ENCODE data around the gene ARFGAP1. TPM values are rescaled to one million over a fixed set of nuclear protein-coding genes. Genes with fewer than 3 reads are reported as not detected.
"Not testable (repeated sequence)": the region's sequence is repeated elsewhere in the genome, so short reads cannot be mapped to it uniquely, and the experiment has no call there.

ARFGAP1 gene
- total RNA-seq, 1 donor from 2014 or later, result 28.1 TPM

- DNase-seq, result no peak
Observed at GRCh38 chr20:63292904-63293303, 20.3 kb downstream of the ARFGAP1 start, which contains the start of gene COL20A1. COL20A1 (plus strand) TSS chr20:63293186; CDS start chr20:63295108, 1,922 bp downstream.

- DNase-seq, result no peak
Observed at GRCh38 chr20:63293456-63293855, 20.8 kb downstream of the ARFGAP1 start.

DNA sequence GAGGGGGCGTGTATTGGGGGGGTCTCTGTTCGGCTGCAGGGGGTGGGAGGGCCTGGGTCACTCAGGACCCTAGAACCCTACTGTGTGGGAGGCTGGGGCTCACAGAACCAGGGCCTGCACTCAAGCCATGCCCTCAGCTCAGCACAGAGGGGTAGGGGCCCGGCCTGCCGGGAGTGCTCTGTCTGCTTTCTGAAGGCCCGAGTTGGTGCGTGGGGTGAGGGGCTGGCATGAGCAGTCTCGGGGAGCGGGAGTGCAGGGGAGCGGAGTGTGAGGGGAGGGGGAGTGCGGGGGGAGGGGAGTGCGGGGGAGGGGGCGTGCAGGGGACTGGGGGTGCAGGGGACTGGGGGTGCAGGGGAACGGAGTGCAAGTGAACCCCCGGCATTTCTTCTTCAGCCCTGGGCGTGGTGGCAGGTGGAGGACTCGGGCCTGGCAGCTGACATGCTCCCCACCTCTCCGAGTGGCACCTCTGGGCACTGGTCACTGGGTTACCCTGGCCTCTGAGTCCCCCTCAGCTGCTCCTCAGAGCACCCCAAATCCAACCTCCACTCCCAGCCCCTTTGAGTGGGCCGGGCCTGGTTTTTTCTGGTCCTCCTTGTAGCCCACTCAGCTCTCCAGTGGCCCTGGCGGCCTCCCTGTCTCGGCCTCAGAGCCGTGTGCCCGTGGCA lies 21.4 kb downstream of the ARFGAP1 start:
- DNase-seq, result no peak

DNA sequence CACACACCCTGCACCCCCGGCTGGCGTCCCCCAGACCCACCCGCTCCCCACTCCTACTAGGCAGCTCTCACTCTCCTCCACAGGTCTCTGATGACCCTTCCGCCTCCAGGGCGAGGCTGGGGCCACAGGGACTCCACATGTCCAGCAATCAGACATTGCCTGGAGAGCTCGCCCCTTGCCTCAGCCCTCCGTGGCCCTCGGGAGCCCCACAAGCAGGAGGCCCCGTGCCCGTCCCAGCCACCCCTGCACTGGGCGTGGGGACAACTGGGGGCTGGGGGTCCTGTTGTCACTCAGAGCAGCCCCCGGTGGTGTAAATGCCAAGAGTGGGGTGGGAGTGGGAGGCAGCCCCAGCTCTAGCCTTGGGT lies 21.9 kb downstream of the ARFGAP1 start:
- no peak for DNase-seq

GRCh38 chr20:63295018-63295417 lies 22.4 kb downstream of the ARFGAP1 start:
- DNase-seq, result no peak

DNA sequence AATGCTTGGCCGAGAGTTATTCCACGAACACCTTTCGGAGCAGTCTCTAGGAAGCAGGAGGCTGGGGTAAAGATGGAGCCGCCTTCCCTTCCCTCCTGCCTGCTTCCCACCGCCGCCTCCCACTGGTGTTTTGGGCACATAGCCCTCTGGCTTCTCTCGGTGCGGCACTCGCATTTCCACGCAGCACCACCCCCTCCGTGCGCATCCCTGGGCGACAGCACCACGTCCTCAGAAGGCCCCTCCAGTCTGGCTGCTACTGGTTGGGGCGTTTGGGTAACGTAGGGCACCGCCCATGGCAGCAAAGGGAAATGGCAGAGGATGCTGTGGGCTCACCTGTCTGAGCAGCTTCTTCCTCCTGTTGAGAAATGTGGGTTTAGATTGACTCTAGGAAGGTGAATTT lies 22.8 kb downstream of the ARFGAP1 start:
- no peak for DNase-seq

DNA sequence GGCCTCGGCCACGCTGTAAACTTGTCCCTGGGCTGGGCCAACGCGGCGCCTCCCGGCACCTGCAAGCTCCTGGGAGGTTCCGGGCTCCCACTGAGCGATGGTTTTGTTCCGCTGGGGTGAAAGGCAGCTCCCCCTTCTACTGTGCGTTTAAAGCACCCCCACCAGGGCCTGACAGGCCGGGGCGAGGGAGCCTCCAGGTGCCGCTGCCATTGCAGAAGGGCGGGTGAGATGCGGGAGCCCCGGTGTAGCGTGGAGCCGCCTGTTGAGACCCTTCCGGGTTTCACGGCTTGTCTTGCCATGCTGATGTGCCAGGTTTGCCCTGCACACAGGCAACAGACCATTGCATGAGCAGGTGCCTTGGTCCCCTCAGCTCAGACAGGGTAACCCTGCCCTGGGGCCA lies 23.2 kb downstream of the ARFGAP1 start:
- no peak for DNase-seq

GRCh38 chr20:63296531-63297299 lies 24.1 kb downstream of the ARFGAP1 start:
- no peak for DNase-seq

GRCh38 chr20:63297371-63297781 lies 24.8 kb downstream of the ARFGAP1 start:
- no peak for DNase-seq

- DNase-seq, result no peak
Observed at GRCh38 chr20:63297796-63298572, 25.4 kb downstream of the ARFGAP1 start.

GRCh38 chr20:63298731-63299312 lies 26.2 kb downstream of the ARFGAP1 start:
- no peak for DNase-seq

DNA sequence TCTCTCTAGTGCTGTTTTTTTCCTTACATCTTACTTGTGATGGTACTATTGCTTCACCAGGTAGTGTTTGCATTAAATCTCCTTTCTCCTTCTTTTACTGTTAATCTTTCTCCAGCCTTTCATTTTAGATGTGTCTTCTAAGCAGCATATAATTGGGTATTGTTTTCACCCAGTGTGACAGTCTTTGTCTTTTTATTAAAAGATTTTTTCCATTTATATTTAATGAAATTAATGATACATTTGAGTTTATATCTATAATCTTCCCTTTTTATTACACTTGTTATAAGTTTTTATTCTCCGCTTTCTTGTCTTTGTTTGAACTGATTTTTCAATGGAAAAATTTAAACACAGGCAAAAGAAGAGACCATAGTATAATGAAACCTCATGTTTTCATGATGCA lies 29.1 kb downstream of the ARFGAP1 start:
- DNase-seq, result no peak

GRCh38 chr20:63303095-63303666 lies 30.6 kb downstream of the ARFGAP1 start:
- no peak for DNase-seq

DNA sequence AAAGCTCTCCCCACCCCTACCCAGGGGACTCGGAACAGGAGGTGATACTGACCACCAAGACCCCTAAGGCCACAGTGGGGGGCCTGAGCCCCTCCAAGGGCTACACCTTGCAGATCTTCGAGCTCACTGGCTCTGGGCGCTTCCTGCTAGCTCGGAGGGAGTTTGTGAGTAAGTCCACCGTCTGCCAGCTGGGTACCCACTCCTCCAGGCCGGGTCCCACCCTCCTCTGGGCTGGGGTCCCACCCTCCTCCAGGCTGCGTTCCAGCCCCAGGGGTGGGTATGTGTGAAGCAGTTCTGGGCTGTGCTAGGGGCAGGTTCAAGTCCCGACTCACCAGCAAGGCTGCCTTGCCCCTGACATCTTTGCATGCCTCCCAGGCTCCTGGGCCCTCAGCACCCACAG lies 32.8 kb downstream of the ARFGAP1 start:
- DNase-seq, result no peak

DNA sequence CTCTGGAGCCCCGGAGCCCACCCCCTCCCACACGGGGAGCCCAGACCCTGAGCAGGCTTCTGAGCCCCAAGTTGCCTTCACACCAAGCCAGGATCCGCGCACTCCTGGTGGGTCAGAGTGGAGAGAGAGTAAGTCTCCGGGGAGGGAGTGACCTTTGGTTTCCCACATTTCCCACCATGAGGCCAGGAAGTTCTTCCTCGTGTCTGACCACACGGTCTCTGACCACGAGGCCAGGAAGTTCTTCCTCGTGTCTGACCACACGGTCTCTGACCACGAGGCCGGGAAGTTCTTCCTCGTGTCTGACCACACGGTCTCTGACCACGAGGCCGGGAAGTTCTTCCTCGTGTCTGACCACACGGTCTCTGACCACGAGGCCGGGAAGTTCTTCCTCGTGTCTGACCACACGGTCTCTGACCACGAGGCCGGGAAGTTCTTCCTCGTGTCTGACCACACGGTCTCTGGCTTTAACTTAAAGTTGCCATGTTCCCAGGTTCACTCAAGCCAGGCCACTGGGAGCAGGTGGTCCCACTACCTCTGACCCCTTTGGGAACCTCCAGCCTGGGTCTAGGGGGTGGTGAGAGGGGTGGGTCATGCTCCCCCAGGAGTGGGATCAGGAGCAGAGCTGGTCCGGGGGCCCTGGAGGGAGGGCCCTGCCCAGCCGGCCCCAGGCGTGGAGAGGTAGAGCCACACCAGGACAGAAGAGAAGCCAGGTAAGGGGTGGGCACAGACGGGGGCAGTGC lies 33.5 kb downstream of the ARFGAP1 start:
- not testable (repeated sequence) for DNase-seq

DNA sequence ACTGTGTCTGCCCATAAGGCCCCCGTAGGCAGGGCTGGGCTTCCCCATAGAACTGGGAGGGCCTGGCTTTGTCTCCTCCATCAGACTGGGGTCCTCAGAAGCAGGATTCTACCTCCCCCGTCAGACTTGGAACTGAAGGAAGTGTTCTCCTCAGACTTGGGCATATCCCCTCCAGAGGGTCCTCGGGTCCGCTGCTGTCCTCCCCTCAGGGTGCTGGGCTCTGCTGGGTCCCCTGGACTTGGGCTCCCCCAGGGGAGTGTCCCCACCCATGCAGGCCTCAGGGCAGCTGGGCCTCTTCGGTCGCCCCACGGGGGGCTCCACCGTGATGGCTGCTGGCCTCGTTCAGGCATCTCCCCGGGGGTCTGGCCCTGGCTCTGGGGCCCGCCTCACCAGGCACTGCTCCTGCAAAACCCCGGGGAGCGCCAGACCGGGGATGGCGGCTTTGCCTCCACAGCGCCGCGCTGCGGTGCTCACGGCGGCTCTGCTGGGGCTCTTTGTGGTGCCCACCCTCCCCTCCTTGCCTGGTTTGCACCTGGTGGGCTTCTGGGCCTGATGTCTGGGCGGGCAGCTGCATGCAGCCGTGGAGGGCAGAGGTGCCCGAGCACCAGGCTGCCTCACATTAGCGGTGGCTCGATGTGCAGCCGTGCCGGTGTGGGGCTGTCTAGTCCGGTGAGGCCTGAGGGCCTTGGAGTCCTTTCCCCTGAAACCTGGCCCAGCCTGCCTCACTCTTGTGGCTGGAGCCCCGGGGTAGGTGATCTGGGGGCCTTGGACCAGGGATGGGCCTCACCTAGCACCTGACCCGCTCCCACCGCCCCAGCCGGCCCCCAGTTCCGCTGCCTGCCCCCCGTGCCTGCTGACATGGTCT lies 34.3 kb downstream of the ARFGAP1 start:
- no peak for DNase-seq

- DNase-seq, result no peak
Observed at GRCh38 chr20:63307538-63308217, 35.1 kb downstream of the ARFGAP1 start.

DNA sequence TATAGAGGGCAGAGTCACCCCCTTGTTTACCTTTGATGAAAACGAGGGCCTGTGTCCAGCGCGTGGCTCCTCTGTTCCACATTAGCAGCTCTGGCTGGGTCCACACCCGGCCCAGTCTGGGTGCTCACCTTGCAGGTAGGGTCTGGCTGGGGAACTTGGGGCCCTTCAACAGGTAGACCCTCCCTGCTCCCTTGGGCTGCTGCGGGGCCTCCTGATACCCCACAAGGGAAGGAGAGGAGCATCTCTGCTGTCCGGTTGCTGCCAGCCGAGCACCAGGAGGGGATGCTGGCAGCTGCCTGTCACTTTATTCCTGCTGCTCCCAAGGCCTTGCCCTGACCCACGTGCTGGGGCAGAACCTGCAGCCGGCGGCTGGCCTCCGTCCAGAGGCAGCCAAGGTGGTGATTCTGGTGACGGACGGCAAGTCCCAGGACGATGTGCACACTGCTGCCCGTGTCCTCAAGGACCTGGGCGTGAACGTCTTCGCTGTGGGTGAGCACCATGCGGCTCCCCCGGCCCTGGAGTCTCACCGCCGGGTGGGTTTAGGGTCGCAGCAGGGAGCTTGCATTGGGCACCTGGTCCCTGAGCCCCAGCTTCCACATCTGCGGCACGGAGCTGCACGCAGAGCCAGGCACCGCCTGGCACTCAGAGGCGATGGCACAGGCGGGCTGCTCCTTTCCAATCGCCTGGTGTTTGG lies 35.8 kb downstream of the ARFGAP1 start:
- no peak for DNase-seq

Data from occipital lobe (tissue), 2 donors.